ENCODE results near the gene CTDP1. TPM values are rescaled to one million over a fixed set of nuclear protein-coding genes. Genes with fewer than 3 reads are reported as not detected.

The CTDP1 gene
- total RNA-seq, 1 experiment from 2014 or later = 24.9 TPM

DNA sequence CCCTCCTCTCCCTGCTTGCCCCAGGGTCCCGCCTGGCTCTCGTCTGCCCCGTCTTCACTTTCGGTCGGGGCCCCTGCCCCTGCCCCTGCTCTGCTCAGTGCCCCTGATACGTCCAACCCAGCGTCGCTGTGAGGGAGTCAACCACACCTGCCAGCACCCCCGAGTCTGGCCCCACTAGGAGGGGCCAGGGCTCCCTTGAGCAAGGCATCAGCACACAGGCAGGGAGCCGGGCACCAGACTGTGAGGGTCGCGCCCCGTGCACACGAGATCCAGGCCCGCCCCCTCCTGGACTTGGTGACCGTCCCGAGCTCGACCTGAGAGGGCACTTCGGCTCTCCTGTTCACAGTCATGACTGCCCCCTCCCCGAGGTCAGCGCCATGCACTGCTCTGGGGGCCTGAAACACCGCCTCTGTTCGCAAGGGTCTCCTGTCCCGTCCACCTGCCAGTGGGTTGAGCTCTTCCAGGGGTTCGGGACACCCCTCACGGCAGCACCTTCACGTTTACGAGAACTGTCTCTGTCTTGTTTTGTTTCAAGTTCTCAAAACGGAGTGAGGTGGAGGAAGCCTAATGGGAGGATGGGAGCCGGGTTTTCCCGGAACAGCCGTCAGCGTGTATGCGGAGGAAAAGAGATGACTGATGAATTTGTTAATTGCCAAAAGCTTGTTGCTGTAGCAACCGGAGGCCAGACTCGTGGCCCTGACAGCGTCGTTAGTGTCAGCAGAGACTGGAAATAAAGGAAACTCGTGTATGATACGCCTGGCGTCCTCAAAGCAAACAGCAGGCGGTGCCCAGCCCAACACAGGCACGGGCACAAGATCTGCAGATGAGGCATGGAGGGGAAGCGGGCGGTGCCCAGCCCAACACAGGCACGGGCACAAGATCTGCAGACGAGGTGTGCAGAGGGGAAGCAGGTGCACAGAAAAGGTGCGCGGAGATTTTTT, 69.9 kb downstream of the CTDP1 start:
- intact Hi-C loops (cut with micrococcal nuclease) = no loop called here
- peaks cover 4 to 19% of the 10 kb centered on the region in 2 experiments; a peak in 2 of 4 replicates for H3K36me3 ChIP-seq (ENCODE audit: control insufficient read depth in 1 of 2, insufficient read depth in 2 of 2, low read length in 2 of 2)
- H3K9ac ChIP-seq (ENCODE audit: low read length) = no peak overlapping the region
- no peak for DNase-seq (ENCODE audit: low read depth, low spot score)
- H4K20me1 ChIP-seq (ENCODE audit: insufficient read depth) = no peaks in the 10 kb centered on the region
- BruUV-seq (replicated peaks) = no TSS peak
- H3K4me3 ChIP-seq (replicated peaks in 1 of 2; ENCODE audit: low read depth in 1 of 2, low read length in 2 of 2) = no peak overlapping the region
- H3K79me2 ChIP-seq (ENCODE audit: insufficient read depth, low read length) = no peaks in the 10 kb centered on the region
- H3K27me3 ChIP-seq (ENCODE audit: insufficient read depth, low read length) = no peaks in the 10 kb centered on the region
- POLR2A ChIA-PET = no interaction called here
- no peak overlapping the region for H3K4me2 ChIP-seq (ENCODE audit: low read length)
- CTCF ChIA-PET = no interaction called here
- no peak for ATAC-seq
- RAD21 ChIA-PET (ENCODE audit: low non-redundant PET in 1 of 2, low total read pairs in 2 of 2, uncharacterized antibody in 2 of 2, unreplicated experiment in 2 of 2) = no interaction called here
- TF ChIP-seq JUND (IDR thresholded peaks at IDR 0.05) (no peak), CEBPB (IDR thresholded peaks at IDR 0.05; ENCODE audit: low read depth) (no peak), EGR1 (IDR thresholded peaks at IDR 0.05; ENCODE audit: low read depth) (no peak), ZFX (IDR thresholded peaks at IDR 0.05) (no peak), TCF7L2 (IDR thresholded peaks at IDR 0.05; ENCODE audit: borderline replicate concordance, extremely low read depth, insufficient read depth, insufficient read length) (no peak), ELF1 (IDR thresholded peaks at IDR 0.05; ENCODE audit: borderline replicate concordance, low read depth) (no peak), POLR2A (IDR thresholded peaks at IDR 0.05; ENCODE audit: borderline replicate concordance, extremely low read depth, insufficient read depth, insufficient read length) (no peak), YY1 (IDR thresholded peaks at IDR 0.05; ENCODE audit: extremely low read depth, insufficient replicate concordance, low read depth, low read length) (no peak), POLR2AphosphoS5 (IDR thresholded peaks at IDR 0.05; ENCODE audit: low read depth, low read length) (no peak), SRF (IDR thresholded peaks at IDR 0.05; ENCODE audit: low read depth) (no peak), CBX3 (IDR thresholded peaks at IDR 0.05; ENCODE audit: low read depth) (no peak), ZNF274 (IDR thresholded peaks at IDR 0.05; ENCODE audit: low read depth, low read length) (no peak), FOSL1 (IDR thresholded peaks at IDR 0.05; ENCODE audit: low read depth) (no peak)
- TF ChIP-seq, protein P1, sequence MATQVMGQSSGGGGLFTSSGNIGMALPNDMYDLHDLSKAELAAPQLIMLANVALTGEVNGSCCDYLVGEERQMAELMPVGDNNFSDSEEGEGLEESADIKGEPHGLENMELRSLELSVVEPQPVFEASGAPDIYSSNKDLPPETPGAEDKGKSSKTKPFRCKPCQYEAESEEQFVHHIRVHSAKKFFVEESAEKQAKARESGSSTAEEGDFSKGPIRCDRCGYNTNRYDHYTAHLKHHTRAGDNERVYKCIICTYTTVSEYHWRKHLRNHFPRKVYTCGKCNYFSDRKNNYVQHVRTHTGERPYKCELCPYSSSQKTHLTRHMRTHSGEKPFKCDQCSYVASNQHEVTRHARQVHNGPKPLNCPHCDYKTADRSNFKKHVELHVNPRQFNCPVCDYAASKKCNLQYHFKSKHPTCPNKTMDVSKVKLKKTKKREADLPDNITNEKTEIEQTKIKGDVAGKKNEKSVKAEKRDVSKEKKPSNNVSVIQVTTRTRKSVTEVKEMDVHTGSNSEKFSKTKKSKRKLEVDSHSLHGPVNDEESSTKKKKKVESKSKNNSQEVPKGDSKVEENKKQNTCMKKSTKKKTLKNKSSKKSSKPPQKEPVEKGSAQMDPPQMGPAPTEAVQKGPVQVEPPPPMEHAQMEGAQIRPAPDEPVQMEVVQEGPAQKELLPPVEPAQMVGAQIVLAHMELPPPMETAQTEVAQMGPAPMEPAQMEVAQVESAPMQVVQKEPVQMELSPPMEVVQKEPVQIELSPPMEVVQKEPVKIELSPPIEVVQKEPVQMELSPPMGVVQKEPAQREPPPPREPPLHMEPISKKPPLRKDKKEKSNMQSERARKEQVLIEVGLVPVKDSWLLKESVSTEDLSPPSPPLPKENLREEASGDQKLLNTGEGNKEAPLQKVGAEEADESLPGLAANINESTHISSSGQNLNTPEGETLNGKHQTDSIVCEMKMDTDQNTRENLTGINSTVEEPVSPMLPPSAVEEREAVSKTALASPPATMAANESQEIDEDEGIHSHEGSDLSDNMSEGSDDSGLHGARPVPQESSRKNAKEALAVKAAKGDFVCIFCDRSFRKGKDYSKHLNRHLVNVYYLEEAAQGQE (IDR thresholded peaks at IDR 0.05; ENCODE audit: low read depth) = no peak
- TF ChIP-seq, protein P2, sequence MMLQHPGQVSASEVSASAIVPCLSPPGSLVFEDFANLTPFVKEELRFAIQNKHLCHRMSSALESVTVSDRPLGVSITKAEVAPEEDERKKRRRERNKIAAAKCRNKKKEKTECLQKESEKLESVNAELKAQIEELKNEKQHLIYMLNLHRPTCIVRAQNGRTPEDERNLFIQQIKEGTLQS (IDR thresholded peaks at IDR 0.05) = no peak
- TF ChIP-seq, protein P3, sequence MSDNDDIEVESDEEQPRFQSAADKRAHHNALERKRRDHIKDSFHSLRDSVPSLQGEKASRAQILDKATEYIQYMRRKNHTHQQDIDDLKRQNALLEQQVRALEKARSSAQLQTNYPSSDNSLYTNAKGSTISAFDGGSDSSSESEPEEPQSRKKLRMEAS (IDR thresholded peaks at IDR 0.05) = no peak
- no peaks in the 10 kb centered on the region for H3K4me1 ChIP-seq (ENCODE audit: control insufficient read depth in 1 of 2, insufficient read depth in 2 of 2, low read length in 2 of 2)
- no peaks in the 10 kb centered on the region for H3K9me3 ChIP-seq (ENCODE audit: control insufficient read depth in 1 of 2, insufficient read depth in 1 of 2, low read depth in 1 of 2, low read length in 2 of 2)
- H2AFZ ChIP-seq (ENCODE audit: low read depth, low read length, poor library complexity, severe bottlenecking) = no peak overlapping the region
- no peak overlapping the region for H3K27ac ChIP-seq (ENCODE audit: low read depth, low read length)
- no peaks in the 10 kb centered on the region for H3K9me2 ChIP-seq (ENCODE audit: insufficient read depth)
